Body of pancreas (tissue), 4 donors: ENCODE measurements around the gene CLPTM1L. TPM values are rescaled to one million over a fixed set of nuclear protein-coding genes. Genes with fewer than 3 reads are reported as not detected.

Source experiments
- ATAC-seq: fragments of 150-250 bp; one replicate; pipeline ENCODE4 v1.9.1; 2016
- DNase-seq, 4 donors: peaks; one replicate each; pipeline ENCODE4 v3.0.0-alpha.2; 2019
- H3K27ac ChIP-seq, 4 donors: fragments of 200-600 bp; sonication (generic); 1 replicate in 3 of 4; 2 replicates in 1 of 4; pipeline versions ENCODE4 v1.5.1 to v1.6.1; 2016 to 2019; ENCODE audit warnings: mild to moderate bottlenecking in 1 of 4, mixed read lengths in 1 of 4, moderate library complexity in 1 of 4
- H3K27me3 ChIP-seq, 2 donors: fragments of 200-600 bp; sonication (generic); one replicate each; pipeline ENCODE4 v1.6.0; 2016; ENCODE audit warnings: mild to moderate bottlenecking in 1 of 2
- H3K36me3 ChIP-seq, 2 donors: fragments of 200-600 bp; sonication (generic); replicated peaks in 1 of 2; 2 replicates each; pipeline ENCODE4 v1.5.1; 2016; ENCODE audit warnings: low read depth in 2 of 2; ENCODE audit not compliant: insufficient read depth in 1 of 2
- H3K4me1 ChIP-seq: fragments of 200-600 bp; sonication (generic); one replicate; pipeline ENCODE4 v1.6.0; 2016
- H3K4me3 ChIP-seq, 2 donors: fragments of 200-600 bp; sonication (generic); 1 replicate in 1 of 2; 2 replicates in 1 of 2; pipeline ENCODE4 v1.5.1; 2016 to 2019
- H3K9me3 ChIP-seq, 3 donors: fragments of 200-600 bp; sonication (generic); 1 replicate in 2 of 3; 2 replicates in 1 of 3; pipeline ENCODE4 v1.5.1; 2016
- CTCF ChIP-seq, 7 experiments: fragments of 450-650 bp in 4 of 7; fragments of 200-600 bp in 3 of 7; sonication (generic) in 3 of 7; IDR thresholded peaks; one replicate each; pipeline ENCODE4 v1.5.1; 2016 to 2019; ENCODE audit warnings: antibody characterized with exemption in 7 of 7
- POLR2A ChIP-seq, 3 donors: fragments of 450-650 bp; IDR thresholded peaks; one replicate each; pipeline ENCODE4 v1.6.1; 2016; ENCODE audit warnings: antibody characterized with exemption in 3 of 3, mild to moderate bottlenecking in 2 of 3
- WGBS, 2 donors: methylation state at CpG; one replicate each; pipeline ENCODE4 v1.1.5; 2017; 5-methylcytosine and 5-hydroxymethylcytosine counted together
- intact Hi-C: fragments of 100-400 bp; cut with DNase I; formaldehyde crosslinking; loops from one replicate; pipeline ENCODE4 v1.15.1; 2023
- total RNA-seq, 2 donors: library from RNA; depleted of rRNA; stranded (reverse); fragments of >200 nt; gene quantifications; one replicate each; pipeline ENCODE4 v1.1.0, GENCODE V29; 2016

The CLPTM1L gene
- total RNA-seq, 2 donors from 2014 or later, result 91.3 to 109 TPM

GRCh38 chr5:1294206-1294834 lies 50.6 kb downstream of the CLPTM1L start:
- TF ChIP-seq CTCF (IDR thresholded peaks at IDR 0.05), result no peak
- no peak for TF ChIP-seq POLR2A (IDR thresholded peaks at IDR 0.05)
- no peaks in the 10 kb centered on the region for H3K36me3 ChIP-seq
- ATAC-seq, result no peak
- H3K9me3 ChIP-seq, result no peaks in the 10 kb centered on the region
- WGBS, 2 donors, result 23% methylated on average over 49 of the region's 69 CpGs; no CpG with 5 or more reads in 1 of the 2 donors
- no peak overlapping the region for H3K4me3 ChIP-seq
- H3K4me1 ChIP-seq, result peaks cover 10% of the 10 kb centered on the region
- intact Hi-C loops, result no loop called here
- no peak overlapping the region for H3K27ac ChIP-seq
- DNase-seq, result no peak
- peaks cover 0 to 12% of the 10 kb centered on the region in 2 donors for H3K27me3 ChIP-seq

GRCh38 chr5:1293416-1294205 lies 51.3 kb downstream of the CLPTM1L start:
- 87 to 88% methylated on average over 27 to 50 of the region's 60 CpGs for WGBS, 2 donors
- no peak overlapping the region for H3K4me3 ChIP-seq
- no peaks in the 10 kb centered on the region for H3K36me3 ChIP-seq
- H3K9me3 ChIP-seq, result no peaks in the 10 kb centered on the region
- intact Hi-C loops, result no loop called here
- peaks cover 0 to 12% of the 10 kb centered on the region in 2 donors for H3K27me3 ChIP-seq
- peaks cover 10% of the 10 kb centered on the region for H3K4me1 ChIP-seq
- no peak overlapping the region for H3K27ac ChIP-seq
- ATAC-seq (no peak), DNase-seq (no peak)
- TF ChIP-seq CTCF (IDR thresholded peaks at IDR 0.05) (no peak), POLR2A (IDR thresholded peaks at IDR 0.05) (no peak)

- Histone ChIP-seq H3K36me3 (no peaks in the 10 kb centered on the region), H3K4me3 (no peak overlapping the region), H3K27me3 (peaks cover 0 to 12% of the 10 kb centered on the region in 2 donors), H3K4me1 (peaks cover 10% of the 10 kb centered on the region), H3K27ac (no peak overlapping the region), H3K9me3 (no peaks in the 10 kb centered on the region)
- ATAC-seq (no peak), DNase-seq (no peak)
- 74 to 80% methylated on average over 29 to 30 of the region's 30 CpGs for WGBS, 2 donors
- no peak for TF ChIP-seq CTCF (IDR thresholded peaks at IDR 0.05)
- no peak for TF ChIP-seq POLR2A (IDR thresholded peaks at IDR 0.05)
- intact Hi-C loops, result no loop called here
Observed at GRCh38 chr5:1292846-1293415, 52.0 kb downstream of the CLPTM1L start.

GRCh38 chr5:1292139-1292538 lies 52.8 kb downstream of the CLPTM1L start:
- no peaks in the 10 kb centered on the region for H3K36me3 ChIP-seq
- H3K9me3 ChIP-seq, result no peaks in the 10 kb centered on the region
- no peak overlapping the region for H3K27ac ChIP-seq
- intact Hi-C loops, result no loop called here
- H3K27me3 ChIP-seq, result peaks cover 0 to 12% of the 10 kb centered on the region in 2 donors
- WGBS, 2 donors, result 55 to 68% methylated on average over 6 of the region's 6 CpGs
- TF ChIP-seq CTCF (IDR thresholded peaks at IDR 0.05) (no peak), POLR2A (IDR thresholded peaks at IDR 0.05) (no peak)
- H3K4me1 ChIP-seq, result peaks cover 10% of the 10 kb centered on the region
- H3K4me3 ChIP-seq, result no peak overlapping the region
- DNase-seq (no peak), ATAC-seq (no peak)
